Muscle layer of colon (tissue), 2 donors: ENCODE measurements around the gene SGPL1.
"Not testable (repeated sequence)": the region's sequence is repeated elsewhere in the genome, so short reads cannot be mapped to it uniquely, and the experiment has no call there.

Source experiments
- H3K27ac ChIP-seq: one replicate; pipeline ENCODE4 v1.7.0; 2013; ENCODE audit warnings: low read depth, mild to moderate bottlenecking, low read length, moderate library complexity
- H3K27me3 ChIP-seq, 2 donors: one replicate each; pipeline ENCODE4 v1.7.0; 2013; ENCODE audit warnings: low read length in 2 of 2, mild to moderate bottlenecking in 2 of 2; ENCODE audit not compliant: insufficient read depth in 2 of 2, control insufficient read depth in 1 of 2
- H3K36me3 ChIP-seq: one replicate; pipeline ENCODE4 v1.7.0; 2013; ENCODE audit warnings: mild to moderate bottlenecking, low read length; ENCODE audit not compliant: insufficient read depth
- H3K4me1 ChIP-seq: one replicate; pipeline ENCODE4 v1.7.0; 2013; ENCODE audit warnings: mild to moderate bottlenecking, low read length; ENCODE audit not compliant: insufficient read depth
- H3K4me3 ChIP-seq, 2 donors: one replicate each; pipeline ENCODE4 v1.7.0; 2013; ENCODE audit warnings: low read length in 2 of 2, low read depth in 1 of 2, mild to moderate bottlenecking in 1 of 2, moderate library complexity in 1 of 2
- H3K9ac ChIP-seq: one replicate; pipeline ENCODE4 v1.7.0; 2013; ENCODE audit warnings: low read length
- H3K9me3 ChIP-seq: one replicate; pipeline ENCODE4 v1.7.0; 2013; ENCODE audit warnings: mild to moderate bottlenecking, low read length
- donor health status: abdominal sarcoma.
- donor health status: Adenocarcinoma of cecum.

The SGPL1 gene

GRCh38 chr10:70913191-70913892, 97.6 kb downstream of the SGPL1 start:
- Histone ChIP-seq H3K9me3 (no peaks in the 10 kb centered on the region), H3K4me1 (no peaks in the 10 kb centered on the region), H3K9ac (no peak overlapping the region), H3K4me3 (no peak overlapping the region), H3K27me3 (peaks cover 0 to 7% of the 10 kb centered on the region in 2 donors), H3K27ac (no peak overlapping the region), H3K36me3 (no peaks in the 10 kb centered on the region)

GRCh38 chr10:70913893-70914240, 98.1 kb downstream of the SGPL1 start:
- H3K4me3 ChIP-seq = no peak overlapping the region
- H3K9ac ChIP-seq = no peak overlapping the region
- H3K27me3 ChIP-seq = peaks cover 0 to 8% of the 10 kb centered on the region in 2 donors
- no peaks in the 10 kb centered on the region for H3K9me3 ChIP-seq
- H3K4me1 ChIP-seq = no peaks in the 10 kb centered on the region
- no peak overlapping the region for H3K27ac ChIP-seq
- H3K36me3 ChIP-seq = no peaks in the 10 kb centered on the region

- no peaks in the 10 kb centered on the region for H3K4me1 ChIP-seq
- H3K36me3 ChIP-seq = no peaks in the 10 kb centered on the region
- H3K9ac ChIP-seq = no peak overlapping the region
- no peaks in the 10 kb centered on the region for H3K9me3 ChIP-seq
- no peak overlapping the region for H3K4me3 ChIP-seq
- H3K27me3 ChIP-seq = peaks cover 0 to 14% of the 10 kb centered on the region in 2 donors
- no peak overlapping the region for H3K27ac ChIP-seq
These were observed 98.6 kb downstream of the SGPL1 start for GRCh38 chr10:70914316-70914864.

- H3K27me3 ChIP-seq = peaks cover 0 to 18% of the 10 kb centered on the region in 2 donors
These were observed 99.5 kb downstream of the SGPL1 start for GRCh38 chr10:70915206-70915605.

GRCh38 chr10:70915806-70916205, 100.1 kb downstream of the SGPL1 start:
- Histone ChIP-seq H3K27me3 (peaks cover 0 to 18% of the 10 kb centered on the region in 2 donors), H3K9ac (no peak overlapping the region), H3K36me3 (no peaks in the 10 kb centered on the region)

More at GRCh38 chr10:70915206-70915605, 99.5 kb downstream of the SGPL1 start:
- no peak overlapping the region for H3K4me3 ChIP-seq
- no peaks in the 10 kb centered on the region for H3K4me1 ChIP-seq
- no peak overlapping the region for H3K9ac ChIP-seq
- no peak overlapping the region for H3K27ac ChIP-seq
- no peaks in the 10 kb centered on the region for H3K36me3 ChIP-seq
- H3K9me3 ChIP-seq = no peaks in the 10 kb centered on the region

GRCh38 chr10:70916241-70916640, 100.5 kb downstream of the SGPL1 start:
- Histone ChIP-seq H3K9ac (no peak overlapping the region), H3K27me3 (peaks cover 0 to 18% of the 10 kb centered on the region in 2 donors), H3K9me3 (no peaks in the 10 kb centered on the region), H3K27ac (no peak overlapping the region), H3K4me3 (no peak overlapping the region), H3K36me3 (no peaks in the 10 kb centered on the region), H3K4me1 (no peaks in the 10 kb centered on the region)

More at GRCh38 chr10:70915806-70916205, 100.1 kb downstream of the SGPL1 start:
- Histone ChIP-seq H3K9me3 (no peaks in the 10 kb centered on the region), H3K4me3 (no peak overlapping the region), H3K4me1 (no peaks in the 10 kb centered on the region), H3K27ac (no peak overlapping the region)

- Histone ChIP-seq H3K36me3 (no peaks in the 10 kb centered on the region), H3K4me3 (no peak overlapping the region), H3K9ac (no peak overlapping the region), H3K4me1 (no peaks in the 10 kb centered on the region), H3K27ac (no peak overlapping the region), H3K27me3 (peaks cover 0 to 18% of the 10 kb centered on the region in 2 donors), H3K9me3 (no peaks in the 10 kb centered on the region)
These were observed 101.5 kb downstream of the SGPL1 start for GRCh38 chr10:70917226-70917625.

- Histone ChIP-seq H3K27me3 (peaks cover 0 to 18% of the 10 kb centered on the region in 2 donors), H3K27ac (no peak overlapping the region), H3K4me1 (no peaks in the 10 kb centered on the region), H3K36me3 (no peaks in the 10 kb centered on the region), H3K4me3 (no peak overlapping the region), H3K9me3 (no peaks in the 10 kb centered on the region), H3K9ac (no peak overlapping the region)
These were observed 101.9 kb downstream of the SGPL1 start for GRCh38 chr10:70917635-70918034.

- Histone ChIP-seq H3K9ac (no peak overlapping the region), H3K9me3 (no peaks in the 10 kb centered on the region), H3K27ac (no peak overlapping the region), H3K4me1 (no peaks in the 10 kb centered on the region), H3K27me3 (peaks cover 0 to 18% of the 10 kb centered on the region in 2 donors), H3K4me3 (no peak overlapping the region), H3K36me3 (no peaks in the 10 kb centered on the region)
These were observed 103.2 kb downstream of the SGPL1 start for GRCh38 chr10:70918851-70919530.

GRCh38 chr10:70919906-70920305, 104.2 kb downstream of the SGPL1 start:
- H3K9ac ChIP-seq, H3K36me3 ChIP-seq, H3K27ac ChIP-seq, H3K4me3 ChIP-seq, H3K4me1 ChIP-seq, H3K9me3 ChIP-seq: not testable (repeated sequence)
- peaks cover 0 to 18% of the 10 kb centered on the region in 2 donors for H3K27me3 ChIP-seq

GRCh38 chr10:70920519-70920918, 104.8 kb downstream of the SGPL1 start:
- Histone ChIP-seq H3K4me1 (no peaks in the 10 kb centered on the region), H3K9ac (no peak overlapping the region), H3K4me3 (no peak overlapping the region), H3K9me3 (no peaks in the 10 kb centered on the region), H3K36me3 (no peaks in the 10 kb centered on the region), H3K27me3 (peaks cover 0 to 18% of the 10 kb centered on the region in 2 donors), H3K27ac (no peak overlapping the region)
